HG03280 (cell line): ENCODE data around the gene DGCR6.
"Not testable (repeated sequence)": the region's sequence is repeated elsewhere in the genome, so short reads cannot be mapped to it uniquely, and the experiment has no call there.

Experiments
- ATAC-seq: cut with Tn5 transposase; IDR thresholded peaks from one replicate; pipeline ENCODE4 v1.9.1; 2021; ENCODE audit warnings: mild to moderate bottlenecking, moderate library complexity; ENCODE audit not compliant: unreplicated experiment

The DGCR6 gene

GRCh38 chr22:18905540-18906409 is at the start of gene DGCR6:
TSS of gene DGCR6 (plus strand) at chr22:18906320. CDS start at chr22:18906375, 55 bp downstream.
- ATAC-seq, result peak; percentile 92

GRCh38 chr22:18859314-18859713 is 46.8 kb upstream of the DGCR6 start:
- ATAC-seq, result not testable (repeated sequence)

- ATAC-seq, result not testable (repeated sequence)
Observed at GRCh38 chr22:18881260-18881659, 24.9 kb upstream of the DGCR6 start.

- not testable (repeated sequence) for ATAC-seq
Observed at GRCh38 chr22:18884465-18884864, 21.7 kb upstream of the DGCR6 start.

GRCh38 chr22:18888115-18888514 is 18.0 kb upstream of the DGCR6 start:
- ATAC-seq, result no peak

- ATAC-seq, result not testable (repeated sequence)
Observed at GRCh38 chr22:18890510-18891192, 15.5 kb upstream of the DGCR6 start.

GRCh38 chr22:18893775-18894174 is 12.3 kb upstream of the DGCR6 start:
- ATAC-seq, result not testable (repeated sequence)

GRCh38 chr22:18896037-18896657 is 10.0 kb upstream of the DGCR6 start:
- not testable (repeated sequence) for ATAC-seq

GRCh38 chr22:18906410-18906745 is 258 bp downstream of the DGCR6 start:
- ATAC-seq, result not testable (repeated sequence)

- ATAC-seq, result no peak
Observed at GRCh38 chr22:18906896-18907295, 776 bp downstream of the DGCR6 start.

- ATAC-seq, result no peak
Observed at GRCh38 chr22:18909556-18909955, 3.4 kb downstream of the DGCR6 start.

GRCh38 chr22:18911535-18911934 is 5.4 kb downstream of the DGCR6 start:
- ATAC-seq, result not testable (repeated sequence)

GRCh38 chr22:18912264-18912946 is 6.3 kb downstream of the DGCR6 start:
- not testable (repeated sequence) for ATAC-seq

- not testable (repeated sequence) for ATAC-seq
Observed at GRCh38 chr22:18914558-18914957, 8.4 kb downstream of the DGCR6 start.

- not testable (repeated sequence) for ATAC-seq
Observed at GRCh38 chr22:18915550-18915949, 9.4 kb downstream of the DGCR6 start.

- not testable (repeated sequence) for ATAC-seq
Observed at GRCh38 chr22:18917818-18918217, 11.7 kb downstream of the DGCR6 start.

GRCh38 chr22:18920257-18920902 is 14.3 kb downstream of the DGCR6 start:
- ATAC-seq, result not testable (repeated sequence)

- no peak for ATAC-seq
Observed at GRCh38 chr22:18925368-18926064, 19.4 kb downstream of the DGCR6 start.

GRCh38 chr22:18927020-18927419 is 20.9 kb downstream of the DGCR6 start:
- ATAC-seq, result no peak

GRCh38 chr22:18927573-18927972 is 21.5 kb downstream of the DGCR6 start:
- ATAC-seq, result no peak
